IgD-negative memory B cell (primary cell): Measurements from ENCODE around the gene LIM2. TPM values are rescaled to one million over a fixed set of nuclear protein-coding genes. Genes with fewer than 3 reads are reported as not detected.

Source experiments
- polyA plus RNA-seq: library from polyadenylated mRNA; unstranded; fragments of 300-500 nt; fragmentation: Illumina TruSeq; gene quantifications from one replicate; pipeline ENCODE4 v1.2.3, GENCODE V29; 2021

The LIM2 gene
- polyA plus RNA-seq, 1 donor from 2014 or later, result 0.24 TPM

Other genes starting within 250 kb of the LIM2 start
- not detected for gene SIGLEC7, start 245.7 kb downstream of the LIM2 start, polyA plus RNA-seq
- gene CD33, start 162.9 kb downstream of the LIM2 start, polyA plus RNA-seq, result 0.55 TPM
- not detected for gene SIGLECL1, start 136.9 kb downstream of the LIM2 start, polyA plus RNA-seq
- gene IGLON5, start 76.3 kb downstream of the LIM2 start, polyA plus RNA-seq, result not detected
- gene VSIG10L, start 45.8 kb downstream of the LIM2 start, polyA plus RNA-seq, result 1.5 TPM
- gene ETFB, start 21.6 kb downstream of the LIM2 start, polyA plus RNA-seq, result 91.4 TPM
- gene CLDND2, start 19.0 kb downstream of the LIM2 start, polyA plus RNA-seq, result not detected
- 66.0 TPM for gene NKG7, start 15.3 kb downstream of the LIM2 start, polyA plus RNA-seq
- gene C19orf84, start 2.6 kb upstream of the LIM2 start, polyA plus RNA-seq, result not detected
- gene SIGLEC10, start 29.7 kb upstream of the LIM2 start, polyA plus RNA-seq, result 83.2 TPM
- gene SIGLEC8, start 70.5 kb upstream of the LIM2 start, polyA plus RNA-seq, result not detected
- not detected for gene CEACAM18, start 90.6 kb upstream of the LIM2 start, polyA plus RNA-seq
- gene SIGLEC12, start 113.8 kb upstream of the LIM2 start, polyA plus RNA-seq, result 1.1 TPM
- gene SIGLEC6, start 143.7 kb upstream of the LIM2 start, polyA plus RNA-seq, result 27.6 TPM
- 4.9 TPM for gene ZNF175, start 183.3 kb upstream of the LIM2 start, polyA plus RNA-seq
- not detected for gene SIGLEC5, start 242.4 kb upstream of the LIM2 start, polyA plus RNA-seq